Gastroesophageal sphincter (tissue), 3 donors: ENCODE data around the gene SORBS1.

Experiments used
- CTCF ChIP-seq, 4 experiments: fragments of 200-600 bp in 2 of 4; fragments of 450-650 bp in 2 of 4; sonication (generic) in 1 of 4; IDR thresholded peaks; one replicate each; pipeline ENCODE4 v1.5.1; 2017 to 2019; ENCODE audit warnings: antibody characterized with exemption in 4 of 4, mild to moderate bottlenecking in 2 of 4, moderate library complexity in 2 of 4
- POLR2A ChIP-seq, 2 donors: fragments of 450-650 bp; IDR thresholded peaks; one replicate each; pipeline ENCODE4 v1.6.1; 2017; ENCODE audit warnings: antibody characterized with exemption in 2 of 2, mild to moderate bottlenecking in 2 of 2, moderate library complexity in 1 of 2
- POLR2AphosphoS5 ChIP-seq: sonication (generic); formaldehyde crosslinking; IDR thresholded peaks from one replicate; pipeline ENCODE4 v1.6.1; 2017; ENCODE audit warnings: antibody characterized with exemption

GRCh38 chr10:95421782-95422181, 139.4 kb downstream of the SORBS1 start:
- TF ChIP-seq CTCF (IDR thresholded peaks at IDR 0.05), result no peak
- no peak for TF ChIP-seq POLR2A (IDR thresholded peaks at IDR 0.05)
- no peak for TF ChIP-seq POLR2AphosphoS5
